Parathyroid adenoma (tissue), 2 donors: Measurements from ENCODE around the gene MAML2.

Experiments used
- H2AFZ ChIP-seq: fragments of 300-600 bp; sonication (generic); one replicate; pipeline ENCODE4 v1.7.0; 2017; ENCODE audit warnings: antibody characterized with exemption, mild to moderate bottlenecking
- H3K27ac ChIP-seq: fragments of 300-600 bp; sonication (generic); one replicate; pipeline ENCODE4 v1.7.0; 2017
- H3K27me3 ChIP-seq: fragments of 300-600 bp; sonication (generic); one replicate; pipeline ENCODE4 v1.7.0; 2017; ENCODE audit warnings: low read length; ENCODE audit not compliant: control insufficient read depth, insufficient read depth
- H3K36me3 ChIP-seq: fragments of 300-600 bp; sonication (generic); one replicate; pipeline ENCODE4 v1.7.0; 2017; ENCODE audit warnings: low read length; ENCODE audit not compliant: control insufficient read depth, insufficient read depth
- H3K4me1 ChIP-seq: fragments of 300-600 bp; sonication (generic); one replicate; pipeline ENCODE4 v1.7.0; 2017; ENCODE audit warnings: control low read depth
- H3K4me2 ChIP-seq: fragments of 300-600 bp; sonication (generic); one replicate; pipeline ENCODE4 v1.7.0; 2017; ENCODE audit warnings: low read length
- H3K4me3 ChIP-seq: fragments of 300-600 bp; sonication (generic); one replicate; pipeline ENCODE4 v1.7.0; 2017; ENCODE audit warnings: low read depth, low read length
- H3K79me2 ChIP-seq: fragments of 300-600 bp; sonication (generic); one replicate; pipeline ENCODE4 v1.7.0; 2017; ENCODE audit warnings: control low read depth
- H3K9ac ChIP-seq: fragments of 300-600 bp; sonication (generic); one replicate; pipeline ENCODE4 v1.7.0; 2017; ENCODE audit warnings: mild to moderate bottlenecking
- H3K9me3 ChIP-seq: fragments of 300-600 bp; sonication (generic); one replicate; pipeline ENCODE4 v1.7.0; 2017; ENCODE audit warnings: low read length; ENCODE audit not compliant: control insufficient read depth
- TF ChIP-seq, protein P1 (sequence below): fragments of 300-600 bp; sonication (generic); IDR thresholded peaks from one replicate; pipeline ENCODE4 v1.7.0; 2017; ENCODE audit warnings: antibody characterized with exemption, mild to moderate bottlenecking
- donor health status: primary hyperparathyroidism.

Gene MAML2

DNA sequence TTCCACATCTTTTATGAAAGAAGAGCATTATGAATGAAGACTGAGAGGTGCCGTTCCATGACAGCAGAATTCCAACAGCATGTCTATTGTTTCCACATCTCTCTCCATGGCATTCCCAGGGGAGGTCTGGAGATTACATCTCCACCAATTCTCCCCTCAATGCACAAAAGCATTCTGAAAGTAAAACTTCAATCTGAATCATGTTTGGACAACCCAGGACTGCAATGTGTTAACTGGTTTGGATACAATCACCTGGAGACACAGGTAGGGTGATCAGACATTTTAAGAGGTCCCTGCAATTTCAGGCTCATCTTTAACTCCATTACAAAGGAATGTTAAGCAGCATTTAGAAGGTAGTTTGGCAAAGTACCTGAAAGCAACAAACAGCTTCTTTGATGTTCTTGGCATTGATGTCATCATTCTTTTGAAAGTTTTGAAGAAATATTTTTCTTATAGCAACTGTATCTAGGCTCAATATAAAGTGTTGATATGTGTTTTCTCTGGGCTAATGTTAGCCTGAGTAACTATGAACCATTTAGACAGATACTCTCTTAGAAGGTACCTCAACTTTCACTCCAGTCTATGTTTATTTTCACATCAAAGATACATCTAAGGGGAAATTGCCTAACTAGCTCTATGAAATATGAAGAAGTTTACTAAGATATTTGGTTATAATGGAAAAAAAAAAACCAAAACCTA is 237.6 kb downstream of the MAML2 start:
- Histone ChIP-seq H3K4me2 (no peak overlapping the region), H3K4me1 (no peaks in the 10 kb centered on the region), H3K9me3 (no peaks in the 10 kb centered on the region), H3K36me3 (no peaks in the 10 kb centered on the region), H3K79me2 (peaks cover 2% of the 10 kb centered on the region), H3K4me3 (no peak overlapping the region), H3K27me3 (no peaks in the 10 kb centered on the region), H3K27ac (no peak overlapping the region), H3K9ac (no peak overlapping the region), H2AFZ (no peak overlapping the region)
- TF ChIP-seq, protein P1, sequence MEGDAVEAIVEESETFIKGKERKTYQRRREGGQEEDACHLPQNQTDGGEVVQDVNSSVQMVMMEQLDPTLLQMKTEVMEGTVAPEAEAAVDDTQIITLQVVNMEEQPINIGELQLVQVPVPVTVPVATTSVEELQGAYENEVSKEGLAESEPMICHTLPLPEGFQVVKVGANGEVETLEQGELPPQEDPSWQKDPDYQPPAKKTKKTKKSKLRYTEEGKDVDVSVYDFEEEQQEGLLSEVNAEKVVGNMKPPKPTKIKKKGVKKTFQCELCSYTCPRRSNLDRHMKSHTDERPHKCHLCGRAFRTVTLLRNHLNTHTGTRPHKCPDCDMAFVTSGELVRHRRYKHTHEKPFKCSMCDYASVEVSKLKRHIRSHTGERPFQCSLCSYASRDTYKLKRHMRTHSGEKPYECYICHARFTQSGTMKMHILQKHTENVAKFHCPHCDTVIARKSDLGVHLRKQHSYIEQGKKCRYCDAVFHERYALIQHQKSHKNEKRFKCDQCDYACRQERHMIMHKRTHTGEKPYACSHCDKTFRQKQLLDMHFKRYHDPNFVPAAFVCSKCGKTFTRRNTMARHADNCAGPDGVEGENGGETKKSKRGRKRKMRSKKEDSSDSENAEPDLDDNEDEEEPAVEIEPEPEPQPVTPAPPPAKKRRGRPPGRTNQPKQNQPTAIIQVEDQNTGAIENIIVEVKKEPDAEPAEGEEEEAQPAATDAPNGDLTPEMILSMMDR = no peak

DNA sequence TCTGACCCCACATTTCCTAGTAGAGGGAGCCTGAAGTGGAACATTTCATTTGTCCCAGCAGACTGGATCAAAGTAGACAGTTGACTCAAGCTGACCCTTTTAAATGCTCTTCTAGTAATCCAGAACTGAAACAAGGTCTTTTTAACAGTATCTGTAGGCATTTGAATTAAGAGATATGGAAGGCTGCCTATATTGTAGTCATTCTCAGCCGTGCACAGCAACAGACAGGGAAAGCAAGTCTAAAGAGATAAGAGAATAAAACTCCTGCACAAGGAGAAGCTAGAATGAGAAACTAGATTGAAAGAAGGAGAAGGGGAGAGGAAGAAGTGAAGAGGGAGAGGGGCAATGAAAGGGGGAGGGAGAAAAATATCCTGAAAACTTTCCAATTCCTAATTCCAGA is 238.5 kb downstream of the MAML2 start:
- TF ChIP-seq, protein P1 = no peak
- H3K27me3 ChIP-seq = no peaks in the 10 kb centered on the region
- H2AFZ ChIP-seq = no peak overlapping the region
- H3K27ac ChIP-seq = no peak overlapping the region
- no peak overlapping the region for H3K4me3 ChIP-seq
- H3K4me1 ChIP-seq = no peaks in the 10 kb centered on the region
- H3K4me2 ChIP-seq = no peak overlapping the region
- H3K9ac ChIP-seq = no peak overlapping the region
- peaks cover under 1% of the 10 kb centered on the region for H3K79me2 ChIP-seq
- H3K36me3 ChIP-seq = no peaks in the 10 kb centered on the region
- H3K9me3 ChIP-seq = no peaks in the 10 kb centered on the region

DNA sequence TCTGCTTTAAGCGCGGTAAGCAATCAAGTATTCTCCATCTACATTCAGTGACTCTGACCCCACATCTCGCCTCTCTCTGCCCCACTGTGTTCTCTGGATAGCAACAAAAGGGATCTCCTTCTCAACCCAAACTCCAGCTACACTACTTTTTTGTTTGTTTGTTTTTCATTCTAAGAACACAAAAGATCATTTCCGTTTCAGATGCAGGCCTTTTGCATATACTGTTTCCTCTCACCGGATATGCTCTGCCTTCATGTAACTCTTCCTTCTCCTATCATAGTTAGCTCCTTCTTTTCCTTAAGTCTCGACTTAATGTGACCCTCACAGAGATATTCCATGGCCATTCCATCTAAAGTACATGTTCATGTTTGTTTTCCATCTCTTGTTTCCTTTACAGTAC is 239.3 kb downstream of the MAML2 start:
- Histone ChIP-seq H3K79me2 (no peaks in the 10 kb centered on the region), H3K27ac (no peak overlapping the region), H2AFZ (no peak overlapping the region), H3K27me3 (no peaks in the 10 kb centered on the region), H3K9ac (no peak overlapping the region), H3K4me3 (no peak overlapping the region), H3K4me1 (peaks cover 3% of the 10 kb centered on the region), H3K36me3 (no peaks in the 10 kb centered on the region), H3K4me2 (no peak overlapping the region), H3K9me3 (no peaks in the 10 kb centered on the region)
- TF ChIP-seq, protein P1 = no peak

DNA sequence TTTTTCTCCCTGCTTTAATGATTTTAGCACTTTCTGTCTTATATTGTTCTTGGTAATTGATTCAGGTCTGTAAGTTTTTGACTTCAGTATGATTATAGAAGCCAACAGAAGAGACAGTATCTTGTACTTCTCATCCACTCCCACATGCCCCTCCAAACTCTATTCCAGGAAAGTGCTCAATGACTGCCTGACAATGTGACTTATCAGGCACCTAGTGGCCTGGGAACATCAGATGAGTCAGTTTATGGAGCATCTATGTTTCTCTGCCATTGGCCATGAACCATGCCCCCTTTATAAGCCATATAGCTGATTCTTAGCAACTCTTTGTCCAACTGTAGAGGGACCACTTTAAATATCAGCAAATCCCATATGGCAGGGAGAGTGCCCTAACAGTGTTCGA is 239.9 kb downstream of the MAML2 start:
- Histone ChIP-seq H3K9ac (no peak overlapping the region), H3K4me2 (no peak overlapping the region), H3K9me3 (no peaks in the 10 kb centered on the region), H3K4me1 (peaks cover 9% of the 10 kb centered on the region), H3K27me3 (no peaks in the 10 kb centered on the region), H3K36me3 (no peaks in the 10 kb centered on the region), H2AFZ (no peak overlapping the region), H3K27ac (no peak overlapping the region), H3K4me3 (no peak overlapping the region), H3K79me2 (no peaks in the 10 kb centered on the region)
- TF ChIP-seq, protein P1 = no peak

DNA sequence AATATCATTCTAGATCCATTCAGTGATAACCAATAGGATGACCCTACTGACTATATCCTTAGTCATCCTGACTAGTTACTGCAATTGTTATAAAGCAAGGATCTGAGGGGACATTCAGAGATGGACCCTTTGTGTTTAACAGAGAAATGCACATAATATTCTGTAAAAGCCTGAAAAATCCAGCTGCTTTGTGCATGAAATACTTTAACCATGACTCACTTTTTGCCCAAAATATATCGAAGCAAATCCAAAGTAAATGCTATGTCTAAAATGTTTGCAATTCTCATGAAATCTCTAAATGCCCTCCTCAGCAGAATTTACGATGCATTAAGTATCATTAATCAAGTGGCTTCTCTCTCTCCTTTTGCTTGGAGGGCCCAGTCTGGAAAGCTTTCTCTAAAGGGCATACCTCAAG is 240.3 kb downstream of the MAML2 start:
- Histone ChIP-seq H3K9ac (no peak overlapping the region), H3K4me3 (no peak overlapping the region), H3K4me2 (no peak overlapping the region), H3K27ac (no peak overlapping the region), H3K36me3 (no peaks in the 10 kb centered on the region), H3K9me3 (no peaks in the 10 kb centered on the region), H3K79me2 (no peaks in the 10 kb centered on the region), H2AFZ (no peak overlapping the region), H3K4me1 (peaks cover 13% of the 10 kb centered on the region), H3K27me3 (no peaks in the 10 kb centered on the region)
- TF ChIP-seq, protein P1 = no peak
